ENCODE measurements around the gene ARL2.
"Not testable (repeated sequence)": the region's sequence is repeated elsewhere in the genome, so short reads cannot be mapped to it uniquely, and the experiment has no call there.

The ARL2 gene

DNA sequence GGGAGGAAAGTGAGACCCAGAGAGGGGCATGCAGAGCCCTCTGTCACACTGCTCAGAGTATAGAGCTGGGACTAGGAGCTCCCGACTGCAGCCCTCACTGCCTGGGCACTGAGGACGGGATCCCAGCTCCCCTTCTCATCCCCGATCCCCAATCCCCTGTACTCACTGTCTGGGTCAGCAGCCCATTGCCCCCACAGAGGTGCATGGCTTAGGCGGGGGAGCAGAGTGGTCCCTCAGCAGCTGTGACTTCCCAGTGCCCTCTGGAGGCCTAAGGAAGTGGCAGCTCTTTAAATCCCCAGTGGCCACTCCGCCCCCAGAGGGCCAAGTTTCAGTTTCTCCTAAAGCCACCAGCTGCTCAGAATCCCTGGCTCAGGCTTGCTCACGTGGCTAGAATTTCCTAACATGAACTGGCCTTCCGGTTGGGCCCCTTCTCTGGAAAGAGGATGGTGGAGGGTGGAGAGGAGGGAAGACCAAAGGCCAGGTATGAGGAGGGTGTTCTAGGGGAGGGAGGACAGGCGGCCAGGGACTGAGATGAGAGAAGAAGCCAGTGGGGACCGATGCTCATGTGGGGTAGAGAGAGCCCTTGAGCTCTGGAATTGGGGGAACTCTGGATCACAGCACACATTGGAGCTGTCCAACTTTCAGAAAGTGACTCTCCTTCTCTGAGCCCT lies 17.1 kb upstream of the ARL2 start, which contains the start of gene BATF2:
TSS of gene BATF2 (minus strand) at position 262 of the 671 bp plus-strand sequence. CDS start at position 205, 57 bp downstream.
- DNase-seq (ENCODE audit: insufficient read length, low spot score), result peak; percentile 71
- no peak for FAIRE-seq
- TF ChIP-seq, protein P1, sequence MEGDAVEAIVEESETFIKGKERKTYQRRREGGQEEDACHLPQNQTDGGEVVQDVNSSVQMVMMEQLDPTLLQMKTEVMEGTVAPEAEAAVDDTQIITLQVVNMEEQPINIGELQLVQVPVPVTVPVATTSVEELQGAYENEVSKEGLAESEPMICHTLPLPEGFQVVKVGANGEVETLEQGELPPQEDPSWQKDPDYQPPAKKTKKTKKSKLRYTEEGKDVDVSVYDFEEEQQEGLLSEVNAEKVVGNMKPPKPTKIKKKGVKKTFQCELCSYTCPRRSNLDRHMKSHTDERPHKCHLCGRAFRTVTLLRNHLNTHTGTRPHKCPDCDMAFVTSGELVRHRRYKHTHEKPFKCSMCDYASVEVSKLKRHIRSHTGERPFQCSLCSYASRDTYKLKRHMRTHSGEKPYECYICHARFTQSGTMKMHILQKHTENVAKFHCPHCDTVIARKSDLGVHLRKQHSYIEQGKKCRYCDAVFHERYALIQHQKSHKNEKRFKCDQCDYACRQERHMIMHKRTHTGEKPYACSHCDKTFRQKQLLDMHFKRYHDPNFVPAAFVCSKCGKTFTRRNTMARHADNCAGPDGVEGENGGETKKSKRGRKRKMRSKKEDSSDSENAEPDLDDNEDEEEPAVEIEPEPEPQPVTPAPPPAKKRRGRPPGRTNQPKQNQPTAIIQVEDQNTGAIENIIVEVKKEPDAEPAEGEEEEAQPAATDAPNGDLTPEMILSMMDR (IDR thresholded peaks at IDR 0.05; ENCODE audit: insufficient read depth, missing control alignments), result peak; percentile 15

DNA sequence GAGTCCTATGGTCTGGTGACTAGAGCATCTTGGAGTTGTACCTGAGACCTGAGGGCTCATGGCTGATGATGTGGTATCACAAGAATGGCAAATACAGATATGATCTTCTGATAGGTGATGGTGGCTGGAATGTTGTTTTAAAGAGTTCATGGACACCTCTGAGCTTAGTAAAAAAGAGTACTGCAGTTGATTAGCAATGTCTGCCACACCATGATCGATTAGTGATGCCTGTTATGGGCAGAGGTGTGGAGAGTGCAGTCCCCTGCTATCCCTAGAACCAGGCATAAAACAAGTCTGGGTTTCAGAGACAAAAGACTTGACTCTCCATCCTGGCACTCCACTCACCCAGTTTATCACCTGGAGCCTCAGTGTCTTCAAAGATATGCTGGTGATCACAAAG lies 15.8 kb upstream of the ARL2 start:
- no peak for DNase-seq (ENCODE audit: insufficient read length, low spot score)
- FAIRE-seq, result no peak
- TF ChIP-seq, protein P1 (IDR thresholded peaks at IDR 0.05; ENCODE audit: insufficient read depth, missing control alignments), result no peak

DNA sequence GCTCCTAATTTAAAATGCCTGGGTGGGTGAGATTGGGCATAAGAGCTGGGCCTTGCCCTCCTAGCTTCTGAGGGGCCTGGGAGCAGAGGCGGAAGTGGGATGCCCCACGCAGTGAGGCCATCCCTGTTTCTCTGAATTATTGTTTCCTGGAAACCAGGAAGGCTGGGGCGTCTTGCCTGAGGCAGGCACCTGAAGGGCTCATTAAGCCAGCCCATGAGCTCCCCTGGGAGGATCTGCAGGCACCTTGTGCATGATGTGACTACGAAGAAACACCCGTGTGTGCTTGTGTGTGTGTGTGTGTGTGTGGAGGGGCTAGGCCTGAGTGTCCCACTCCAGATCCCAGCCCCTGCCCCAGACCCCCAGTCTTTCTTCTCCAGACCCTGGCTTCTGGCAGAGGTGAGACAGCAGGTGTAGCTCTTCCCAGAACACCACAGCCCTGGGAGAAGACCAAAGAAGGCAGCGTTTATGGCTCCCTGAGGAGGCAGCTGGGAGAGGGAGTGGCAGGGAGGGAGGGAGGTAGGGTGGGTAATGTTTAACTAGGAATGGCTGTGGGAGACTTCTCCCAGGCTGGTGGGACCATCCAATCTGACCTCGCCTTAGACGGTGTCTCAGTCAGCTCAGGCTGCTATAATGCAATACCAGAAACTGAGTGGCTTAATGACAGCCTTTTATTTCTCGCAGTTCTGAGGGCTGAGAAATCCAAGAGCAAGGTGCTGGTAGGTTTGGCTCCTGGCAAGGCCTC lies 15.1 kb upstream of the ARL2 start:
- FAIRE-seq, result no peak
- TF ChIP-seq, protein P1 (IDR thresholded peaks at IDR 0.05; ENCODE audit: insufficient read depth, missing control alignments), result no peak
- DNase-seq (ENCODE audit: insufficient read length, low spot score), result no peak

DNA sequence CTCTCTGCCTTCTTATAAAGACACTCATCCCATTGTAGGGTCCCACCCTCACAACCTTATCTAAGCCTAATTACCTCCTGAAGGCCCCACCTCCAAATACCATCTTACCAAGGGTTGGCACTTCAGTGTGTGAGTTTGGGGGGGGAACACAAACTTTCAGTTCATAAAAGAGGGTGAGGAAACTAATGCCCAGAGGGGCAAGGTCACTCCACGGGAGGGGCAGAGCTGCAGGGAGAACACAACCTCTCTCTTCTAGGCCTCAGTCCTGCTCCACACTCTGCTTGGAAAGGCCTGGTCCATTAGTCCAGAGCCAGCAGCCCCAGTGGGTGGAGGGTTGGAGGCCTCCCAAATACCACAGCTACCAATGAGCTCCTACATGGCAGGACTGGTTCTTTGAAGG lies 14.5 kb upstream of the ARL2 start:
- no peak for DNase-seq (ENCODE audit: insufficient read length, low spot score)
- FAIRE-seq, result no peak
- TF ChIP-seq, protein P1 (IDR thresholded peaks at IDR 0.05; ENCODE audit: insufficient read depth, missing control alignments), result no peak

DNA sequence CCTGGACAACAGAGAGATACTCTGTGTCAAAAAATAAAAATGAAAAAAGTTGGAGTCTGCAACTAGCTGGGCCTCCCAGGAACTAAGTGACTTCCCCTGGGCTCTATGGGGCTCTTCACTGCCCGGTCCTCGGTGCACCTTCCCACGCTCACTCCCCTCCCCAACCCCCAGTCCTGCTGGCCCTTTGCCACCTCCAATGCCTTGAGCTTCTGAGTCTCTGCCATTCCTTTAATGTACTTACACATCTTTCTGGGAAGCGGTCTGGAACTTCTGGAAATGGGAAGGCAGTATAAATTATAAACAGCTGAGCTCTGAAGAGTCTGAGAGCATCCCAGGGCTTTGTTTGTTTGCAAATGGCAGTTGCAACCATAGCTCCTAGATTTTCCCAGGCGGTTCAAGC lies 11.3 kb upstream of the ARL2 start:
- DNase-seq (ENCODE audit: insufficient read length, low spot score) (no peak), FAIRE-seq (no peak)
- TF ChIP-seq, protein P1 (IDR thresholded peaks at IDR 0.05; ENCODE audit: insufficient read depth, missing control alignments), result no peak

DNA sequence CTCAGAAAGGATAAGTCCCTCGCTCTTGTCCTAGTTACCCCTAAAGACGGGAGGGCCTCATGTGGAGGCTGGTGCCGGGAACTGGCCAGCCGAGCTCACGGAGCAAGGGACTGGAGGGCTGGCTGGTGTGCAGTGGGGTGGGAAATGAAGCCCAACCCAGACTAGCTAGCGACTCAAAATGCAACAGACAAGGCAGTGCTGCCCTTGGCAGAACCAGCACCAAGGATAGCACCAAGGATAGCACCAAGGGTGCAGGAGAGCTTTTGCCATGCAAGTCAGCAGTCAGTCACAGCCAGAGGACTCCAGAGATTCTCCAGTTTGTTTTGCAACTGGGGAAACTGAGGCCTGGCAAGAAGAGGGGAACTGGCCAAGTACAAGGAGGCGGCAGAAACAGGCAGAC lies 10.7 kb upstream of the ARL2 start:
- DNase-seq (ENCODE audit: insufficient read length, low spot score), result no peak
- FAIRE-seq, result no peak
- TF ChIP-seq, protein P1 (IDR thresholded peaks at IDR 0.05; ENCODE audit: insufficient read depth, missing control alignments), result no peak

DNA sequence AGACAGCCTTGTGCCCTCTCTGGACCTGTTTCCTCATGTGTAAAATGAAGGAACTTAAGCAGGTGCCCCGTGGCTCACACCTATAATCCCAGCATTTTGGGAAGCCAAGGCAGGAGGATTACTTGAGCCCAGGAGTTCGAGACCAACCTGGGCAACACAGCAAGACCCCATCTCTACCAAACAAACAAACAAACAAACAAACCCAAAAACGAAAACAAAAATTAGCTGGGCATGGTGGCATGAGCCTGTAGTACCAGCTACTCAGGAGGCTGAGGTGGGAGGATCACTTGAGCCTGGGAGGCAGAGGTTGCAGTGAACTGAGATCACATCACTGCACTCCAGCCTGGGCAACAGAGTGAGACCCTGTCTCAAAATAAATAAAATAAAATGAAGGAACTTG lies 10.0 kb upstream of the ARL2 start:
- not testable (repeated sequence) for DNase-seq (ENCODE audit: insufficient read length, low spot score); FAIRE-seq

Data from D721Med (cell line).